CD4-positive, alpha-beta T cell treated with Interleukin-2 at 100 ng/mL for 4 hours (primary cell): ENCODE results near the gene ARL15.
A peak's percentile ranks its signal among the peaks of the same experiment; 100 is the strongest.

ENCODE experiments used
- DNase-seq: peaks from one replicate; pipeline ENCODE4 v3.0.0-alpha.2; 2020; ENCODE audit warnings: low spot score

The ARL15 gene

GRCh38 chr5:54282876-54283275, 27.5 kb downstream of the ARL15 start:
- DNase-seq, result no peak

- no peak for DNase-seq
Measured at GRCh38 chr5:54281960-54282692, 28.2 kb downstream of the ARL15 start.

GRCh38 chr5:54279960-54280359, 30.4 kb downstream of the ARL15 start:
- no peak for DNase-seq

GRCh38 chr5:54278979-54279717, 31.2 kb downstream of the ARL15 start:
- DNase-seq, result no peak

- no peak for DNase-seq
Measured at GRCh38 chr5:54278036-54278830, 32.1 kb downstream of the ARL15 start.

GRCh38 chr5:54276048-54276447, 34.3 kb downstream of the ARL15 start:
- no peak for DNase-seq

- DNase-seq, result no peak
Measured at GRCh38 chr5:54275361-54275760, 35.0 kb downstream of the ARL15 start.

GRCh38 chr5:54274944-54275343, 35.4 kb downstream of the ARL15 start:
- DNase-seq, result no peak

GRCh38 chr5:54273715-54274114, 36.7 kb downstream of the ARL15 start:
- no peak for DNase-seq

GRCh38 chr5:54272746-54273145, 37.6 kb downstream of the ARL15 start:
- no peak for DNase-seq

- DNase-seq, result no peak
Measured at GRCh38 chr5:54270326-54270725, 40.0 kb downstream of the ARL15 start.

GRCh38 chr5:54264574-54264973, 45.8 kb downstream of the ARL15 start:
- no peak for DNase-seq

GRCh38 chr5:54263447-54263846, 46.9 kb downstream of the ARL15 start:
- no peak for DNase-seq

GRCh38 chr5:54261596-54261995, 48.8 kb downstream of the ARL15 start:
- no peak for DNase-seq

GRCh38 chr5:54259981-54260380, 50.4 kb downstream of the ARL15 start:
- DNase-seq, result no peak

- DNase-seq, result no peak
Measured at GRCh38 chr5:54259090-54259489, 51.3 kb downstream of the ARL15 start.

GRCh38 chr5:54257366-54258118, 52.8 kb downstream of the ARL15 start:
- no peak for DNase-seq

- no peak for DNase-seq
Measured at GRCh38 chr5:54254482-54255198, 55.7 kb downstream of the ARL15 start.

GRCh38 chr5:54251981-54252380, 58.4 kb downstream of the ARL15 start:
- no peak for DNase-seq

GRCh38 chr5:54249210-54250028, 61.0 kb downstream of the ARL15 start:
- DNase-seq, result peak; percentile 22

- no peak for DNase-seq
Measured at GRCh38 chr5:54247226-54247625, 63.1 kb downstream of the ARL15 start.
